ENCODE measurements around the gene ARHGEF11. TPM values are rescaled to one million over a fixed set of nuclear protein-coding genes. Genes with fewer than 3 reads are reported as not detected.
A peak's percentile ranks its signal among the peaks of the same experiment; 100 is the strongest.
"Not testable (repeated sequence)": the region's sequence is repeated elsewhere in the genome, so short reads cannot be mapped to it uniquely, and the experiment has no call there.

ARHGEF11 gene
- total RNA-seq, 4 donors from 2014 or later: 56.7 to 127 (median 89.9) TPM

- Histone ChIP-seq H3K27me3 (peaks cover 0 to 31% of the 10 kb centered on the region in 2 donors), H3K4me1 (peaks cover 0 to 22% (median 0%) of the 10 kb centered on the region in 4 donors), H3K36me3 (no peaks in the 10 kb centered on the region), H3K4me3 (peak overlapping the region in 3 of 4 donors; percentile 15 to 41 (median 21)), H3K27ac (no peak overlapping the region), H3K9me3 (no peaks in the 10 kb centered on the region)
- peak; percentile 38 to 80 (median 78) for DNase-seq
- no peak for TF ChIP-seq POLR2A (IDR thresholded peaks at IDR 0.05)
- TF ChIP-seq CTCF (IDR thresholded peaks at IDR 0.05): peak in 4 of 6 experiments; percentile 20 to 67 (median 56)
Measured at GRCh38 chr1:156927215-156928042, 118.1 kb downstream of the ARHGEF11 start.

- not testable (repeated sequence) for H3K27ac ChIP-seq, H3K4me3 ChIP-seq, DNase-seq, H3K36me3 ChIP-seq, H3K9me3 ChIP-seq
- Histone ChIP-seq H3K4me1 (peaks cover 0 to 18% (median 0%) of the 10 kb centered on the region in 4 donors), H3K27me3 (peaks cover 0 to 31% of the 10 kb centered on the region in 2 donors)
Measured at GRCh38 chr1:156926695-156927094, 118.8 kb downstream of the ARHGEF11 start.

- TF ChIP-seq CTCF (IDR thresholded peaks at IDR 0.05) (no peak), POLR2A (IDR thresholded peaks at IDR 0.05) (no peak)
- Histone ChIP-seq H3K27me3 (peaks cover 0 to 31% of the 10 kb centered on the region in 2 donors), H3K4me3 (no peak overlapping the region), H3K36me3 (no peaks in the 10 kb centered on the region), H3K9me3 (no peaks in the 10 kb centered on the region), H3K4me1 (peaks cover 0 to 15% (median 0%) of the 10 kb centered on the region in 4 donors), H3K27ac (no peak overlapping the region)
- DNase-seq: peak in 2 of 3 donors; percentile 16 to 71
Measured at GRCh38 chr1:156926175-156926574, 119.4 kb downstream of the ARHGEF11 start.

- Histone ChIP-seq H3K4me1 (peaks cover 0 to 19% (median 0%) of the 10 kb centered on the region in 4 donors), H3K4me3 (no peak overlapping the region), H3K27me3 (peaks cover 0 to 31% of the 10 kb centered on the region in 2 donors), H3K27ac (no peak overlapping the region), H3K36me3 (no peaks in the 10 kb centered on the region), H3K9me3 (no peaks in the 10 kb centered on the region)
- no peak for DNase-seq
- TF ChIP-seq POLR2A (IDR thresholded peaks at IDR 0.05) (no peak), CTCF (IDR thresholded peaks at IDR 0.05) (no peak)
Measured at GRCh38 chr1:156925154-156926010, 120.2 kb downstream of the ARHGEF11 start.

GRCh38 chr1:156924478-156925153 lies 120.9 kb downstream of the ARHGEF11 start:
- Histone ChIP-seq H3K36me3 (no peaks in the 10 kb centered on the region), H3K4me1 (peaks cover 0 to 26% (median 0%) of the 10 kb centered on the region in 4 donors), H3K9me3 (no peaks in the 10 kb centered on the region), H3K27me3 (peaks cover 0 to 31% of the 10 kb centered on the region in 2 donors), H3K4me3 (no peak overlapping the region), H3K27ac (no peak overlapping the region)
- no peak for DNase-seq
- TF ChIP-seq POLR2A (IDR thresholded peaks at IDR 0.05): no peak
- TF ChIP-seq CTCF (IDR thresholded peaks at IDR 0.05): no peak

Measured in Peyer's patch (tissue), 4 donors.